Endodermal cell (in vitro differentiated cells): ENCODE measurements around the gene IFIT2. TPM values are rescaled to one million over a fixed set of nuclear protein-coding genes. Genes with fewer than 3 reads are reported as not detected.
A peak's percentile ranks its signal among the peaks of the same experiment; 100 is the strongest.
"Not testable (repeated sequence)": the region's sequence is repeated elsewhere in the genome, so short reads cannot be mapped to it uniquely, and the experiment has no call there.

Experiments used
- DNase-seq: peaks from one replicate; pipeline ENCODE4 v3.0.0-alpha.2; 2017
- H3K27ac ChIP-seq: 2 replicates; pipeline ENCODE4 v1.5.1; 2013; ENCODE audit warnings: mild to moderate bottlenecking, low read depth, low read length, moderate library complexity
- H3K27me3 ChIP-seq: 2 replicates; pipeline ENCODE4 v1.6.1; 2013; ENCODE audit warnings: mild to moderate bottlenecking, low read length, moderate library complexity; ENCODE audit not compliant: insufficient read depth, control insufficient read depth, poor library complexity, severe bottlenecking
- H3K36me3 ChIP-seq: 2 replicates; pipeline ENCODE4 v1.7.0; 2013; ENCODE audit warnings: mild to moderate bottlenecking, low read length, moderate library complexity; ENCODE audit not compliant: control insufficient read depth, insufficient read depth
- H3K4me1 ChIP-seq: one replicate; pipeline ENCODE4 v1.7.0; 2013; ENCODE audit warnings: low read length; ENCODE audit not compliant: control insufficient read depth, insufficient read depth
- H3K4me3 ChIP-seq: 2 replicates; pipeline ENCODE4 v1.5.1; 2013; ENCODE audit warnings: mild to moderate bottlenecking, low read length, moderate library complexity
- H3K9ac ChIP-seq: 2 replicates; pipeline ENCODE4 v1.6.1; 2013; ENCODE audit warnings: mild to moderate bottlenecking, low read length, moderate library complexity; ENCODE audit not compliant: poor library complexity, severe bottlenecking; ENCODE audit errors: extremely low read depth
- H3K9me3 ChIP-seq: 2 replicates; pipeline ENCODE4 v1.6.1; 2013; ENCODE audit warnings: mild to moderate bottlenecking, low read length, moderate library complexity; ENCODE audit not compliant: control insufficient read depth
- H3K27ac Mint-ChIP-seq: 2 replicates; pipeline ENCODE4 v1.8.0; 2020; ENCODE audit warnings: mixed read lengths
- H3K27me3 Mint-ChIP-seq: 2 replicates; pipeline ENCODE4 v1.8.0; 2021; ENCODE audit warnings: mild to moderate bottlenecking, mixed read lengths; ENCODE audit not compliant: insufficient read depth
- H3K36me3 Mint-ChIP-seq: 2 replicates; pipeline ENCODE4 v1.8.0; 2020; ENCODE audit warnings: low read depth, mixed read lengths
- H3K4me1 Mint-ChIP-seq: 2 replicates; pipeline ENCODE4 v1.8.0; 2020; ENCODE audit warnings: mixed read lengths
- H3K4me3 Mint-ChIP-seq: 2 replicates; pipeline ENCODE4 v1.8.0; 2020; ENCODE audit warnings: mild to moderate bottlenecking, moderate library complexity, mixed read lengths
- H3K9me3 Mint-ChIP-seq: 2 replicates; pipeline ENCODE4 v1.8.0; 2020; ENCODE audit warnings: mild to moderate bottlenecking, mixed read lengths
- CTCF ChIP-seq: fragments of 200-600 bp; sonication (generic); conservative IDR thresholded peaks from 2 replicates; pipeline ENCODE4 v1.5.0; 2021; ENCODE audit warnings: antibody characterized with exemption, mild to moderate bottlenecking
- WGBS, 2 experiments: methylation state at CpG; one replicate each; pipeline versions ENCODE4 v1.1.5 to v1.1.7; 2013; ENCODE audit warnings: missing lambda C conversion rate in 2 of 2, mixed read lengths in 1 of 2; ENCODE audit not compliant: insufficient coverage in 1 of 2, insufficient read length in 1 of 2; 5-methylcytosine and 5-hydroxymethylcytosine counted together
- total RNA-seq, 2 donors: library from RNA; stranded (reverse); fragmentation: NEBNext Ultra II Directional in 1 of 2; extraction: Animal tissue kit (Norgen Biotek cat#: 25700) in 1 of 2; gene quantifications; 2 replicates in 1 of 2; 3 replicates in 1 of 2; pipeline ENCODE4 v1.2.1, GENCODE V29; 2021

The IFIT2 gene
- total RNA-seq, 2 donors from 2014 or later = 0.37 TPM; not detected in 1

- WGBS, 2 experiments = 72% methylated on average over 2 to 5 of the region's 5 CpGs
Measured at GRCh38 chr10:89348481-89348880, 46.6 kb downstream of the IFIT2 start.

GRCh38 chr10:89348975-89349374 is 47.1 kb downstream of the IFIT2 start:
- H3K27ac Mint-ChIP-seq = peak overlapping the region; percentile 55
- TF ChIP-seq CTCF = no peak
- WGBS, 2 experiments = 78 to 90% methylated on average over 1 to 2 of the region's 2 CpGs
- H3K27me3 Mint-ChIP-seq = no peaks in the 10 kb centered on the region
- no peak overlapping the region for H3K27ac ChIP-seq
- peaks cover under 1% of the 10 kb centered on the region for H3K9me3 ChIP-seq
- peaks cover 18% of the 10 kb centered on the region for H3K4me1 ChIP-seq
- peaks cover 65% of the 10 kb centered on the region for H3K4me1 Mint-ChIP-seq
- H3K36me3 Mint-ChIP-seq = no peaks in the 10 kb centered on the region
- H3K4me3 ChIP-seq = peak overlapping the region; percentile 16
- no peaks in the 10 kb centered on the region for H3K27me3 ChIP-seq
- H3K4me3 Mint-ChIP-seq = no peak overlapping the region
- H3K9ac ChIP-seq = no peak overlapping the region
- H3K36me3 ChIP-seq = no peaks in the 10 kb centered on the region
- DNase-seq = no peak
- H3K9me3 Mint-ChIP-seq = peaks cover 5% of the 10 kb centered on the region

More at GRCh38 chr10:89348481-89348880, 46.6 kb downstream of the IFIT2 start:
- Mint-ChIP-seq H3K4me3 (no peak overlapping the region), H3K27ac (peak overlapping the region; percentile 55), H3K9me3 (peaks cover 3% of the 10 kb centered on the region), H3K36me3 (no peaks in the 10 kb centered on the region), H3K4me1 (peaks cover 65% of the 10 kb centered on the region), H3K27me3 (no peaks in the 10 kb centered on the region)
- Histone ChIP-seq H3K9me3 (no peaks in the 10 kb centered on the region), H3K27me3 (no peaks in the 10 kb centered on the region), H3K27ac (no peak overlapping the region), H3K9ac (no peak overlapping the region), H3K4me3 (peak overlapping the region; percentile 16), H3K36me3 (no peaks in the 10 kb centered on the region), H3K4me1 (peaks cover 18% of the 10 kb centered on the region)
- no peak for TF ChIP-seq CTCF
- no peak for DNase-seq

GRCh38 chr10:89350631-89351315 is 48.9 kb downstream of the IFIT2 start:
- H3K4me3 Mint-ChIP-seq, H3K36me3 ChIP-seq, DNase-seq, H3K27me3 Mint-ChIP-seq, H3K9me3 ChIP-seq, H3K9ac ChIP-seq, H3K36me3 Mint-ChIP-seq, H3K9me3 Mint-ChIP-seq, H3K27me3 ChIP-seq, H3K4me3 ChIP-seq: not testable (repeated sequence)
- peak overlapping the region; percentile 83 for H3K27ac Mint-ChIP-seq
- WGBS, 2 experiments = 83 to 90% methylated on average over 1 to 7 of the region's 7 CpGs
- H3K4me1 Mint-ChIP-seq = peaks cover 62% of the 10 kb centered on the region
- Histone ChIP-seq H3K4me1 (peaks cover 18% of the 10 kb centered on the region), H3K27ac (peak overlapping the region; percentile 71)
